GM19372 (cell line): ENCODE measurements around the gene GLIS1.

ENCODE experiments used
- ATAC-seq: cut with Tn5 transposase; IDR thresholded peaks from one replicate; pipeline ENCODE4 v1.9.1; 2021; ENCODE audit warnings: mild to moderate bottlenecking, low read depth, moderate library complexity; ENCODE audit not compliant: unreplicated experiment

Gene GLIS1

DNA sequence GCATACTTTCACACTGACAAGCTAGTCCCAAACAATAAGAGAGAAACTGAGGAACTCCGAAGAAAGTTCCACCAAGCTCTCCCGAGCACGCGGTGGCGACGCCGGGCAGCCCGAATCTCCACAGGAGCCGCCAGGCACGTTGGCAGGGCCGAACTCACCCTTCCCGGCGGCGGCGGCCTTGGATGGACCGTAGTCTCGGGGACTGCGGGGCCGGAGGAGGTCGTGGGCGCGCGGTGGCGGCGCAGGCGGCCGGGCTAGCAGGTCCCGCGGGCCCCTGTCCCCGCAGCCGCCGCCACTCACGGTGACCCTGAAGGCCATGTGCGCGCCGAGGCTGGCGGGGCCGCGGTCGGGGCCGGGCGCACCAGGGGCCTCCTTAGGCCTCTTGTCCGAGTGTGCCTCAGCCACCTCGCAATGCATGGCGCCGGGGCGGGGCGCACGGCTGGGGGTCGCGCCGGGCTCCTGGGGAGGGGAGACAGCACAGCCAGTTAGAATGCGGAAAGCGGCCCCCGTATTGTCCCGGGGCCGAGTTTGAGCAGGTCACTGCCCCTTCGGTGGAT, 1.2 kb downstream of the GLIS1 start:
- ATAC-seq: no peak

DNA sequence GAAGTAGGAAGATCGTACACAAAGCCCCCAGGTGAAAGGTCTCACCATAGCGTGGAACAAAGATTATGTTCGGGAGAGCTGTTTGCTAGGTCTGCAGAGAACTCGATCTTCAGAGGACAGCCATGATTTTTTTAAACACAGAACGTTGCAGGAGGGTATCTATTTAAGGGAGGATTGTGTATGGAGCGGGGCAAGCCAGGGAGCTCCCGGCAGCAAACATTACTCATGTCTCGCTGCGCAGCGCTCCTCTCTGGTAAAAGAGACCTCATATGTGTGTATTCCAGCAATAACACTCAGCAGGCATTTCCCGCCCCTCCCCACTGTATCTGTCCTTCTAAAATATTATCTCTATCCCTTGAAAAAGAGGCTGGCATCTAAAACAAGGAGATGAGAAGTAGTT, 2.7 kb downstream of the GLIS1 start:
- ATAC-seq: no peak

DNA sequence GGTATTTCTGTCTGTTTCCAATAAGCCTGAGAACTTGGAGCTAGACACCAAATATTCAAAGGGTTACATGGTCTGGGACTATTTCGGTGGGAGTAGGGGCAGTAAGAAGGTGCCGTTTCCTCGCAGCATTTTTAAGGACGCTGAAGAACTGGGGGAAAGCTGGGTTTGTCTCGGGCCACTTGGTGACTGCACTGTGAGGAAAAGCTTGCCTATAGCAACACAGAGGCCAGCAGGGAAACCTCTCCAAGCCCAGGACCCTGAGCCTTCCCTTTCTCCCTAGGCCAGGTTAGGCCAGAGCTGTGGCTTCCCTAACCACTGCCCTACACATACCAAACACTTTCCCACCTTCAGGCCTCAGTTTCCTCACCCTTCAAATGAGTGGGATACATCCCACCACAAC, 3.3 kb downstream of the GLIS1 start:
- ATAC-seq: no peak

DNA sequence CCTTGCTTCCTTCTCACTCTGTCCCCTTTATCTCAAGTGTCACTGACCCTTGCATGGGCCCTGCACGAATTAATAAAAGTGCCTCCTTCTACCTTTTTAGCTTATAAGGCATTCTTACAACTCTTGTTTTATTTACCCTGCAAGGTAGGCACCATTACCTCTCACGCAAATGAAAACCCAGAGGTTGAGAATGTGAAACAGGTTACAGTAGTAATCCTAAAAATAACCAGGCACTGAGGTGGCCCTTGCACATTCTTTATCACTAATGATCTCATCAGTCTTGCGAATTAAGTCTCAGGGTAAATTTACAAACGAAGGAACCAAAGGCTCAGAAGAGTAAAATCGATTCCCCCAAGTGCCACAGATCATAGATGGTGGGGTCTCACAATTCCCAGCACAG, 3.7 kb downstream of the GLIS1 start:
- ATAC-seq: no peak

DNA sequence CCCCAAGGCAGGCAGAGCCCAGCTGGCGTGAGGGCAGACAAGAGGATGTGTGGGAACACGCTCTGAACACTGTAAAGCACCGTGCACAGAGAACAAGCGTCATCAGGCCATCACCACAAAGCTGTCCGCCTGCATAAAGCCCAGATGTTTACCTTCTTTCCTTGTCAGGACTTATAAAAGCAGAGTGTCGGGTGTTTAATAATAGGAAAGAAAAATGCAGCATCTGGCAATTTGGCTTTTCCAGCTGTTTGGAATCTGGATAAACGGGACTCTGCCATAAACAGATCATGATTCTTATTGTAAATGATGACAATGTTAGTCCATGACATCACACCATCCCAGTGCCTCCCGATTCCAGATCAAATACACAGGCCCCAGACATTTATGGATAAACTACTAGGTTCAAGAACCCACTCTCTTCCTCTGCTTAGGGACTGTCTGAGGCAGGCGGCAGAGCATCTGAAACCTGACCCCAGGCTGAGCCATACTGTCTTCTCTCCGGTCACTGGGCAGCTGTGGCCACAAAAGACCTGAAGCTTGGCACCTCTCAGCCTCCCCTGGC, 4.2 kb downstream of the GLIS1 start:
- ATAC-seq: no peak

DNA sequence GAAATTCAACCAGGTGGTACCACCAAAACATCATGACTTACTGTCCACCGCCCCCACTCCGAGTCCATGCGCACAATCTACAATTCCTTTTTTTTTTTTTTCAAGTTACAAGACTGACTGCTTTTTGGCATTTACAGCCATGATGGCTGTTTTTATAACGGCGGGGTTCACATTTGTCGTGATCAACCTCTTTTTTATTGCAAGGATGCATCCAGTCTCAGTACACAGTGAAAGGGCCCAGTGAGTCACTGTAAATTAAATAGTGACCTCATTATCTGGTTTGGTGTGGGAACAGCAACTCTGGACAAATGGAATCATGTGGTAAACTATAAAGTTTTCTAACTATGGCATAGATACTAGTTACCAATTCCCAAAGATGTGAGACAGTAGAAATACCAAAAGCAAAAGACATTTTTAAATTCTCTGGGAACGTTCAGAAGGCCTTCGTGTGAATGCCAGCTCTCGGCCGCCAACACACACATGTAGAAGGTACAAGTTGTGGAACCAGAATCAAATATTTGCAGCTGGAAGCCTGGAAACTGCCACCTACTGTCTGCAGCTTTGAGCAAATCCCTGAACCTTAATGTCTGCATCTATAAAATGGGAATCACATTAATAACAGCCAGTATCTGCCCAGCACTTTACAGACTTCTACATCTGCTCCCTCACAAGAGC, 4.9 kb downstream of the GLIS1 start:
- ATAC-seq: no peak

DNA sequence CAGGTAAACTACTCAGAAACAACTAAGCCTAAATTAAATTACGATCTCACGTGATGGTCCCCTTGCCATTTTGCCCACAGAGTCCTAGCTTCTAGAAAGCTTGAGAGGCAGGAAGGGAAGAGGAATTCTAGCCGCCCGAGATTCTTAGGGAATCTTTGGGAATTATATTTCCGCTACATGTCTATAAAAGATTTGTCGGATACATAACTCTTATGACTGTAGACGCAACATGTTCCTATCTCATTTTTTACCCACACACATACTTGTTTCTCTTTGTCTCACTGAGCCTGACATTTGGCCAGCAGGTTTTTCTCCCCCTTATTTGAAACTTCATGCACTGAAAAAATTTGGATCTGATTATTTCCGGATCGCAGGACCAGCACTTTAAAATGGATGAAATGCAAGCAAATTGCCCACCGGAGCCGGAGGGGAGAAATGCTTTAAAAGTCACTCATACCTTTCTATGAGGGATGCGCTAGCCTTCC, 5.5 kb downstream of the GLIS1 start:
- no peak for ATAC-seq

DNA sequence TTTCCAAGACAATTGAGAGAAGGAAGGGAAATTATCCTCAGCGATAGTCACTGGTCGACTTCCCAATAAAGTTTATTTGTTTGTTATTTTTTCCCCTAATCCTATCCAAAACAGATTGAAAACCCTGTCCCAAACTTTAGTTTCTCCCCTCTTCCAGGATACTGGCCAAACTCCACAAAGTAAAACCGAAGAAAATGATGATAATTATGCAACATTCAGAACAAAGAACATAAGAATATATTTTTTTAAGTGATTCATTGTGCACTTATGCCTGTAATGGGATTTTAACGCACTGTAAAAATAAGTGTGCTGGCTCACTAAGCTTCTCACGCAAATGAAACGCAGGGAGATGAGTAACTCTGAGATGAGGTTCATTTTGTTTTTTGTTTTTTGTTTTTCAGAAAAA, 6.0 kb downstream of the GLIS1 start:
- no peak for ATAC-seq

DNA sequence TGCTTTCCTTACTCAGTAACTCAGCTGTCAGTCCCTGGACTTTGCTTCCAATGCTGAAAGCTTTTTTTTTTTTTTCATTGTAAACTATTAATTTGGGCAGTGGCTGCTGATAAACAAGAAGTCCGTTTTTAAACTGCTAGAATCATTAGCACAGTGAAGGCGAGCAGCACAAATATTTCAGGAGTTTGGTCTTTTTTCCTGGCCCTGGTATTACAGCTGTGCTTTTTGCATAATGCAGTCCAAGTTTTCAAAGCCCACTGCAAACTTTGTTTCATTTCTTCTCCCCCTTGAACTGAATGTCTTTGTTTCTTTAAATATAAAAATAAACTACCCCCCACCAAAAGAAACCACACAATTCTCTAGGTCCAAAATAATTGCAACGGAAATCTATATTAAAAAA, 6.6 kb downstream of the GLIS1 start:
- ATAC-seq: no peak

DNA sequence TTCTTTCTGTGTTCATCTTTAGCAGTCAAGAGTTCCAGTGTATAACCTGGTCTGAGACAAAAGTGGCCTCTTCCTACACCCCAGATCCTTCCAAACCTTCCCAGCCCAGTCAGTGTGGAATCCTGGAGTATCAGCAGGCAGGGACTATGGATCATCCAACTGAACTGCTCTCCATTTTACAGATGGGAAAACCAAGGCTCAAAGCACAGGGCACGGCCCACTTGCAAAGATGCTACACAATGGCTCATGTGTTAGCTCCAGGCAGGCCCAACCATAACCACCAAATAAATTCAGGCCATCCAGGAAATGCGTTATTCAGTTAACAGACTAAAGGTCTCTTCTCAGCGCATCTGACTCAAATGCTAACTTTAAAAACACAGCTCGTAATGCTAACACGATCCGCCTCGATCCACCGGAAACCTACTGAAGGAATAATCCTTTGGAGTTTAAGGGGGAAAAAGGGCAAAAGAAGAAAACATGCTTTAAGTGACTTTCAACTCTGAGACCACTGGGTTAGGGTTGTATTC, 7.1 kb downstream of the GLIS1 start:
- no peak for ATAC-seq

DNA sequence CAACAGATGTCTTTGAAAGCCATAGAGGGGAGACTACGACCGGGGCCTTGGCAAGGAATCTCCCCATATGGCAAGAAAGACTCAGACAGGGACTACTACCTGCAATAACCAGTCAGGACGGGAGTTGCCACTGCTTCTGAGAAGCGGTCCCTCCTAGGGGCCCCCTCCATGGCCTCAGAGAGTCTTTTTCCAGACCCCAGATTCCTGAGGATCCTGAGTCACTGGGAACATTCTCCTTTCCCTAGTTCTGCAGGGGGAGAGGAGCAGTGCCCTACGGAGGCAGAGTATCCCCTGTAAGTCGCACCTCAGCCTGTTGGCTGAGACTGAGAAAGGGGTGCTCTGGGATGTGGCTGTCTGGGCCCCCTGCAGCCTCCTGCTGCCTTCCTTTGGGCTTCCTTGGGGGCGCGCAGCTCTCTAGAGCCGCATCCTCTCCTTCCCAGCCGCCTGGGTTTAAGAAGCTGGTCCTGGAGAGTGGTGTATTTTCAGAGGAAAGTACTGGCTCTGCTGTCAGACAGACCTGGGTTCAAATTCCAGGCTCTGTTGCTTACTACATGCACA, 7.8 kb downstream of the GLIS1 start:
- no peak for ATAC-seq

DNA sequence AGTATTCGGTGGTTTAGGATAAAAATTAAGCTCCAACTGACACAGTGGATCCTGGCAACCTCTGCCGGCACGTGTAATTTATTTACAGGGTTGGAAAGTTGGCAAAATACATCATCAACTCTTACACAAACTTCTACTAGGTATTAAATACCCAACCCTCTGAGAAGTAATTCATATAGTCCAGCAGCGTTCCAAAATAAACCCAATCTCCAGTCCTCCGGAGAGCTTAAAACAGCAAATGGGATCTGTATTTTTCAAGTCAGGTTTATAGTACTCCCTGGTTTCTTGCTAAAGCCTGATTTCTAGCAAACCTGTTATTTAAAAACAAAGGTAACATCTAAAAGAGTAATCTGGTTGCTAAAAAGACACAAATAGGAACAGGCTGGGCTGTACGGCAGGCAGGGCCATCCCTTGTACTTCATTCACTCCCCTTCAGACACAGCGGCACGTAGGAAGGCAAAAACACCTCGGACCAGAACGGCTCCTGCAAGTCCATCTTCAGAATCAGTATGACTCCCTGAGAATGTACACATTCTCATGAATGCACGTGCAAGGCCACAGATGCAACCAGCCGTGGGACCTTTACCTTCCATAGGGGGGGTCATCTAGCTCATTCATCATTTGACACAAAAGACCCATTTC, 8.6 kb downstream of the GLIS1 start:
- no peak for ATAC-seq

DNA sequence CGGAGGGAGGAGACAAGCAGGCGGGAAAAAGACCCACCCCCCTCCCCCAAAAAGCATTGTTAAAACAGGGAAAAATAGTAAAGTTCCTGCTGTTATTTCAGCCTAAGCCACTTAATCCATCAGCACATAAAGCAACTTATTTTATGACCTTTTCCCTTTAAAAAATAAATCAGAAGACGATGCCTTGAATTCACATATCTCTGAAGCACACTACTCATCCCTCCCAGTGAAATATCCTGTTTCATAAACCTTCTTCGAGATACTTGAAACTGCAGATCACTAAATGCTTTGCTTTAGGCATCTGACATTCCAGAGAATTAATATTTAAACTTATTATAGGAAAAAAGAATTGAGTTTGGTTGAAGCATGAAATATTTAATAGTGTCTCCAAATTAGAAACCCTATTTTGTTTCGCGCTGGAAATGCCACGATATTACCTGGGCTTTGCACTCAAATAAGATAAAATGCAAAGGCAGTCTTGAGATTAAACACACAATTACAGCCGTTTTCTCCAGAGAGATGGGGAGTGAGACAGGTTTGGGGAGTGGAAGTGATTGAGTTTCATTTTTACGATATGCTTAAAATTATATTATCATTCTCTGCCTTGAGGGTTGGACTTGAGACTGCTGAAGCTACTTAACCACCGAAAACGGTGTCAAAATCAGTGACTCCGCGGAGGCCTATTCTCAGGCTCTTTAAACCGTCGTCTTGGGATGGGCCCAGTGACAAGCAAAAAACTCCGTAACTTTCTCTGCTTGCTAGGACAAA, 9.3 kb downstream of the GLIS1 start:
- no peak for ATAC-seq

DNA sequence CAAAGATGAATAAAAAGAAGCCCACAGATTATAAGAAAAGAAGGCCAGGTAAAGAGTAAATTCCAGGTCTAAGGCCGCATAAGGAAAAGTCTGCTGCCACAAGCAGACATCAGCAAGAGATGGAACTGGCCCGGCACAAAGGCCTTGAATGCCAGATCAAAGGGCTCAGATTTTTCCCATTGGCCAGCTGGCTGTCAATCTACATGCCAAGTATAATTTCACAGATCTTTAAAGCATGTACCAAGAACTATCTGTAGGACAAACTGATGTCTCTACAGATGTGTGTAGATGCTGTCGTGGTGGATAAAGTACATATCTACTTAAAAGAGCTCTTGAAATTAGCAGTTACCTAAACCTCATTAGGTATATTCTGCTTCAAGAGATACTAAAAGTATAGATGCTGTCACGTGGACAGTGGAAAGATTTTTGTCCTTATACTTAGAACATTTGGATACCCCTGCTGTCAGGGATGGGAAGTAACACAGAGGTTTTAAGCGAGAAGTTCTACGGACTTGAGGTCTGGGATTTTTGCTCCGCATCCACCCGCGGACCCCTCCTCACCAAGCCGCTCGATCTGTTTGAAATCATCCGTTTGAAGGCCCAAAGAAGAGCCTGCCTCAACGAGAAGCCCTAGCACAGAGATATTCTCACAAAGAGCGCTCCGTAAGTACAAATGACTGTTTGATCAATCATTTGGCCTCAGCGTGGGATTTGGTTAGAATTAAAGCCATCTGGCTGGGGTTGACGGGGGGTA, 10.1 kb downstream of the GLIS1 start:
- ATAC-seq: no peak

DNA sequence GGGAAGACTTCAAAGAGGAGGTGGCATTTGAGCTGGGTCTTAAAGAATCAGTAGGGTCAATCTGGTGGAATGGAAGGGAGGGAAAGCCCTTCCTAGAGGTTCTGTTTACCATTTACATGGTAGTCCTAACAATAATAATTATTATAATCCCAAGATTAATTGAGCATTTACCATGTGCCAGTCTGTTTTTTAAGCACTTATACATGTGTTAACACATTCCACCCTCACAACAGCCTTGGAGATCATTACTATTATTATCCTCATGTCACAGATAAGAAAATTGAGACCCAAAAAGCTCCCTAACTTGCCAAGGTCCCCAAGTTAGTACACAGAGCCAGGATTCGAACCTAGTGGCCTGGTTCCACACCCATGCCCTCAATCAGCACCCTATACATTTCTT, 10.8 kb downstream of the GLIS1 start:
- no peak for ATAC-seq

DNA sequence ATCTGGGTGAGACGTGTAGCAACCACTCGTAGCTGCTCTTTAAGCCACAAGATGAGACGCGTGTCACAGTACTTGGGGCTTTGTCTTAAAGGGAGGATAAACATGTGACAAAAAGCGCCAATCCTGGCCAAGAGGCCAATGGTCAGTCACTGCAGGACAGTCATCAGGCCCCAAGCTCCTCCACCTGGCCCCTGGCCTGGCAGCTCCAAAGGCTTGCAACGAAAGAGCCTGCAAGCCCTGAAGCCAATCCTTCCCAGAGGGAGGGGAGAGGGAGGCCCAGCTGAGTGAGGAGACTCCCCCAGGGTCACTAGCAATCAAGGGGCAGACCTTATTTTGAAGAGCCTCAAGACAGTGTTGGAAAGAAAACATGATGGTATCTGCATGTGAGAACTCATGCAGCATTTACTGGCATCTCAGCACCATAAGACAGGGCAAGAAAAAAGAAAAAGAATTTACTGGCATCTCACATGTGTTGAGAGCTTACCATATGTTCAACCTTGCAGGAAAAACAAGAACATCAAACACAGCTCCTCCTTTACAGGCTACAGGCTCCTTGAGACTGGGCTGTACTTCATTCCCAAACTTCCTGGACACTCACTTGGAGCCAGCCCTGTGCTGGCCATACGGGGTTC, 11.4 kb downstream of the GLIS1 start:
- ATAC-seq: no peak

DNA sequence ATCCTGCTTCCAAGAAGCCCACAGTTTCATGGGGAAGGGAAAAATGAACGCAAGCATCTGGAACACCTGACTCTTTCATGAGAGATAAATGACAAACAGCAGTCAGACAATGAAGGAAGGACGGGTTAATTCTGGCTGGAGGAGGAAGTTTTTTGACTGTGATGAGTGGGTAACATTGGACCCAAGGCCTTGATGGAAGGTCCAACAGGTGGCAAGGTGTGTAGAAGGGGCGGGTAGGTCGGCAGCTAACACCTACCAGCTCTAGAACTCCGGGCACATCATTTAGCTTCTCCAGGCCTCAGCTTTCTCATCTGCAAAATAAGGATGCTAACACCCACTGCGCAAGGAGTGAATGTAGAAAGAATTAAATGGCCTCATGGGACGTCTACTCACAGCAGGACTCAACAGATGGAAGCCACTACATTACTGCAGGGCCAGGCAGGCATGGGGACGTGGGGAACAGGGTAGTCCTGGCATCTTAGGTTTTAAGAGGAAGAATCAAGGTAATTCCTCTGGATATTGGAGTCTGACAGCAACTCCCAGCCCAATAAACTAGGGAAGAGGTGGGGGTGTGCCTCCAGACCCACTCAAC, 12.9 kb downstream of the GLIS1 start:
- no peak for ATAC-seq

DNA sequence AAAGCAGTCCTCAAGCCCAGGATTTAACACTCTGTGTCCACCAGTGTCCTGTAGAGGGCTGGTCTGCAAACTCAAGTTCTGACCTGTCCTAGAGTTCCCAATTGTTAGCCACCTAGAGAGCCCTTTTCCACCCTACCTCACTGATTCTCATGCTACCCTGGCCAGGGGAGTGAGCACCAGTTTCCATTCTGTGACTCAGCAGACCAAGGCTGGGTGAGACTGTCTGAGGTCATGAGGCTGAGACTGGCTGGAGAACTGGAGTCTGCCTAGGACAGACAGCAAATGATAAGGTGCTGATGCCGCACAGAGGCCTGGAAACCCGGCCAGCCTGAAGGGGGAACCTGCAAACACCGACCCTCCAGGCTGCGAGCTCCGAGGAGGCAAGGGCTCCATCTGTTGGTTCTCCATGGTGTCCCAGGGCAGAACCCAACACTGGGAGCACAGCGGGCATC, 13.7 kb downstream of the GLIS1 start:
- no peak for ATAC-seq

DNA sequence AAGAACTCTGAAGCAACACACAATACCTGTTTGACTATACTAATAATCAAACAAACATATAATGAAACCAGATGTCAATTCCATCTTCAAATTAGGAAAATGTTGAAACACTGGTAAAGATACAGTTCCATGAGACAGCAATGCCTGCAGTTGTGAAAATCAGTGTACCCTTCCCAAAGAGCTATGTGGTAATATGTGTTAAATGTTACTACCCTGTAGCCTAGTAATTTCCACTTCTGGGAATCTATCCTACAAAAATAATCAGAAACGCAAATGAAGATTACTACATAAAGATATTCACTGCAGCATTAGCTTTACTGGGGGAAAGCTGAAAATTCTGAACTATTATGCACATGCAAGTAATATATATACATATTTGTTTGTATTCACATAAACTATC, 16.9 kb downstream of the GLIS1 start:
- no peak for ATAC-seq
